ENCODE results near the gene FNDC1.

- TF ChIP-seq CTCF (IDR thresholded peaks at IDR 0.05) = no peak
- no peak for TF ChIP-seq ZFX (IDR thresholded peaks at IDR 0.05; ENCODE audit: borderline replicate concordance)
Measured at GRCh38 chr6:159234102-159234553, 64.9 kb downstream of the FNDC1 start.
